Measurements from ENCODE around the gene CMPK2.
"Not testable (repeated sequence)": the region's sequence is repeated elsewhere in the genome, so short reads cannot be mapped to it uniquely, and the experiment has no call there.

The CMPK2 gene

GRCh38 chr2:6864923-6865345 lies 773 bp downstream of the CMPK2 start:
- no peak for DNase-seq
- Histone ChIP-seq H3K4me3 (ENCODE audit: insufficient read depth, low read depth, low read length, poor library complexity, severe bottlenecking) (peak overlapping the region; percentile 78), H3K4me1 (ENCODE audit: control insufficient read depth, insufficient read depth, low read length, poor library complexity, severe bottlenecking) (no peaks in the 10 kb centered on the region), H3K27ac (ENCODE audit: insufficient read depth, low read length, poor library complexity, severe bottlenecking) (peak overlapping the region; percentile 10), H3K9me3 (ENCODE audit: control insufficient read depth, low read length) (no peaks in the 10 kb centered on the region), H3K36me3 (ENCODE audit: control insufficient read depth, insufficient read depth, low read length) (peaks cover 16% of the 10 kb centered on the region), H3K27me3 (replicated peaks; ENCODE audit: control insufficient read depth, insufficient read depth, low read length, poor library complexity, severe bottlenecking) (no peaks in the 10 kb centered on the region)

DNA sequence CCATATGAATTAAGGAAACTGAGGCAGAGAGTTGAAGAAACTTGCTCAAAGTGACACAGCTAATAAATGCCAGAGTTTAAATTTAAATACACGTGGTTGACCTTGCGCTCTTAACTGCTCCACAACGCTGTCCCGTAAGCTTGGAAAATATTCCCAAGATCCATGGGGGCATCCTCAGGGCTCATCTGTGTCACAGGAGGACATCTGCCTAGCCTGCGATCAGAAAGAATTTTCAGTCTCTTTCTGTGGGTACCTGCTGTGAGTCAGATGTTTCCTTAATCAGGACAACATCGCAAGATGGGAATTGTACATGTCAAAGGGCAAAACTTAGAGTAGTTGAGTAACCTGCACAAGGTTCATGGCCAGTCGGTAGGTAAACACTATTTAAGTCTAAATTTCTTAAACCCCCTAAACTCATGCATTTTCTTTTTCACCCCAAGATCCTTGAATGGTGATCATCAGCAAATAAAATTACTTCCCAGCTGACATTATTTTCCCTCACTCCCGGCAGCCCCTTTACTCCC lies 1.4 kb downstream of the CMPK2 start:
- Histone ChIP-seq H3K36me3 (ENCODE audit: control insufficient read depth, insufficient read depth, low read length) (peaks cover 22% of the 10 kb centered on the region), H3K4me1 (ENCODE audit: control insufficient read depth, insufficient read depth, low read length, poor library complexity, severe bottlenecking) (no peaks in the 10 kb centered on the region), H3K27ac (ENCODE audit: insufficient read depth, low read length, poor library complexity, severe bottlenecking) (peak overlapping the region; percentile 10), H3K27me3 (replicated peaks; ENCODE audit: control insufficient read depth, insufficient read depth, low read length, poor library complexity, severe bottlenecking) (no peaks in the 10 kb centered on the region), H3K9me3 (ENCODE audit: control insufficient read depth, low read length) (no peaks in the 10 kb centered on the region), H3K4me3 (ENCODE audit: insufficient read depth, low read depth, low read length, poor library complexity, severe bottlenecking) (peak overlapping the region; percentile 78)
- DNase-seq = no peak

DNA sequence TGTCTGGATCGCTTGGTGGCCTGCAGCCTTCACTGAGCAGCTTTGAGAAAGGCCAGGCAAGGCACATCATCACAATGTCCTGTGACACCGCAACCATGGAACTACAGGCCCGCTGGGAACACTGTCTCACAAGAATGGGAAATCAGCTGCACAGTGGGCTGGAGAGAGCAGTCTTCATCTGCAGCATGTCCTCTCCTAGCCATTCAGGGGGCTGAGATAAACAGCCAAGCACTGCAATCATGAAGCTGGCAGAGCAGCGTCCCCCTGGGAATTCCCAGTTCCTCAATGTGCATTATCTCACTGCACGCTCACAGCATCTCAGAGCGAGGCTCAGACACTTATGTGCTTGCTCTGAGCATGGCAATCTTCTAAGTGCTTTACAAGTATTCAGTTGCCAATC lies 1.9 kb downstream of the CMPK2 start:
- H3K27me3 ChIP-seq (replicated peaks; ENCODE audit: control insufficient read depth, insufficient read depth, low read length, poor library complexity, severe bottlenecking) = no peaks in the 10 kb centered on the region
- H3K27ac ChIP-seq (ENCODE audit: insufficient read depth, low read length, poor library complexity, severe bottlenecking) = no peak overlapping the region
- H3K9me3 ChIP-seq (ENCODE audit: control insufficient read depth, low read length) = no peaks in the 10 kb centered on the region
- no peak overlapping the region for H3K4me3 ChIP-seq (ENCODE audit: insufficient read depth, low read depth, low read length, poor library complexity, severe bottlenecking)
- H3K4me1 ChIP-seq (ENCODE audit: control insufficient read depth, insufficient read depth, low read length, poor library complexity, severe bottlenecking) = no peaks in the 10 kb centered on the region
- H3K36me3 ChIP-seq (ENCODE audit: control insufficient read depth, insufficient read depth, low read length) = peaks cover 23% of the 10 kb centered on the region
- no peak for DNase-seq

- no peak for DNase-seq
- Histone ChIP-seq H3K36me3 (ENCODE audit: control insufficient read depth, insufficient read depth, low read length) (peaks cover 31% of the 10 kb centered on the region), H3K4me3 (ENCODE audit: insufficient read depth, low read depth, low read length, poor library complexity, severe bottlenecking) (no peak overlapping the region), H3K27ac (ENCODE audit: insufficient read depth, low read length, poor library complexity, severe bottlenecking) (no peak overlapping the region), H3K4me1 (ENCODE audit: control insufficient read depth, insufficient read depth, low read length, poor library complexity, severe bottlenecking) (no peaks in the 10 kb centered on the region), H3K9me3 (ENCODE audit: control insufficient read depth, low read length) (no peaks in the 10 kb centered on the region), H3K27me3 (replicated peaks; ENCODE audit: control insufficient read depth, insufficient read depth, low read length, poor library complexity, severe bottlenecking) (no peaks in the 10 kb centered on the region)
Measured at GRCh38 chr2:6860296-6860695, 5.4 kb downstream of the CMPK2 start.

DNA sequence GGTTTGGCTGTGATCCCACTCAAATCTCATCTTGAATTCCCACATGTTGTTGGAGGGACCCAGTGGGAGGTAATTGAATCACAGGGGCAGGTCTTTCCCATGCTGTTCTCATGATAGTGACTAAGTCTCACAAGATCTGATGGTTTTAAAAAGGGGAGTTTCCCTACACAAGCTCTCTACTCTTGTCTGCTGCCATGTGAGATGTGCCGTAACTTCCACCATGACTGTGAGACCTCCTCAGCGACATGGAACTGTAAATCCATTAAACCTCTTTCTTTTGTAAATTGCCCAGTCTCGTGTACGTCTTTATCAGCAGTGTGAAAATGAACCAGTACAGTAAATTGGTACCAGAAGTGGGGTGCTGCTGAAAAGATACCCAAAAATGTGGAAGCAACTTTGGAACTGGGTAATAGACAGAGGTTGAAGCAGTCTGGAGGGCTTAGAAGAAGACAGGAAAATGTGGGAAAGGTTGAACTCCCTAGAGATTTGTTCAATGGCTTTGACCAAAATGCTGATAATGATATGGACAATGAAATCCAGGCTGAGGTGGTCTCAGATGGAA lies 7.2 kb downstream of the CMPK2 start:
- not testable (repeated sequence) for H3K4me1 ChIP-seq (ENCODE audit: control insufficient read depth, insufficient read depth, low read length, poor library complexity, severe bottlenecking); H3K9me3 ChIP-seq (ENCODE audit: control insufficient read depth, low read length); DNase-seq; H3K27me3 ChIP-seq (replicated peaks; ENCODE audit: control insufficient read depth, insufficient read depth, low read length, poor library complexity, severe bottlenecking); H3K27ac ChIP-seq (ENCODE audit: insufficient read depth, low read length, poor library complexity, severe bottlenecking); H3K4me3 ChIP-seq (ENCODE audit: insufficient read depth, low read depth, low read length, poor library complexity, severe bottlenecking)
- peaks cover 31% of the 10 kb centered on the region for H3K36me3 ChIP-seq (ENCODE audit: control insufficient read depth, insufficient read depth, low read length)

DNA sequence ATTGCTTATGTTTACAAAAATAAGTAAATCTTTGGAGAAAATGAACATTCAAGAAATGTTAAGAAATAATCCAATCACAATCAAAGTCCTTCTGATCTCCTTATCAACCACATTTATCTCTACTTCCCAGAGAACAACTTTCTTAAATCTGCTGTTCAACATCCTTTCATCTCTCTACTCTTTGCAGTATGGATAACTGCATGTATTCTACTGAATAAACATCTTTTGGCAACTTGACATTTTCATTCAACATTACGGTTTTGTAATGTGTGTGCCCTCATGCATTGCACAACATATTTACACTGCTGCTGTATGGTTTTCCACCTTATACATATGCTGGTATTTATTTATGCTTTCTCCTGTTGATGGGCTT lies 9.2 kb downstream of the CMPK2 start:
- H3K27ac ChIP-seq (ENCODE audit: insufficient read depth, low read length, poor library complexity, severe bottlenecking) = no peak overlapping the region
- no peak overlapping the region for H3K4me3 ChIP-seq (ENCODE audit: insufficient read depth, low read depth, low read length, poor library complexity, severe bottlenecking)
- H3K4me1 ChIP-seq (ENCODE audit: control insufficient read depth, insufficient read depth, low read length, poor library complexity, severe bottlenecking) = no peaks in the 10 kb centered on the region
- peaks cover 24% of the 10 kb centered on the region for H3K36me3 ChIP-seq (ENCODE audit: control insufficient read depth, insufficient read depth, low read length)
- H3K27me3 ChIP-seq (replicated peaks; ENCODE audit: control insufficient read depth, insufficient read depth, low read length, poor library complexity, severe bottlenecking) = no peaks in the 10 kb centered on the region
- no peak for DNase-seq
- H3K9me3 ChIP-seq (ENCODE audit: control insufficient read depth, low read length) = no peaks in the 10 kb centered on the region

DNA sequence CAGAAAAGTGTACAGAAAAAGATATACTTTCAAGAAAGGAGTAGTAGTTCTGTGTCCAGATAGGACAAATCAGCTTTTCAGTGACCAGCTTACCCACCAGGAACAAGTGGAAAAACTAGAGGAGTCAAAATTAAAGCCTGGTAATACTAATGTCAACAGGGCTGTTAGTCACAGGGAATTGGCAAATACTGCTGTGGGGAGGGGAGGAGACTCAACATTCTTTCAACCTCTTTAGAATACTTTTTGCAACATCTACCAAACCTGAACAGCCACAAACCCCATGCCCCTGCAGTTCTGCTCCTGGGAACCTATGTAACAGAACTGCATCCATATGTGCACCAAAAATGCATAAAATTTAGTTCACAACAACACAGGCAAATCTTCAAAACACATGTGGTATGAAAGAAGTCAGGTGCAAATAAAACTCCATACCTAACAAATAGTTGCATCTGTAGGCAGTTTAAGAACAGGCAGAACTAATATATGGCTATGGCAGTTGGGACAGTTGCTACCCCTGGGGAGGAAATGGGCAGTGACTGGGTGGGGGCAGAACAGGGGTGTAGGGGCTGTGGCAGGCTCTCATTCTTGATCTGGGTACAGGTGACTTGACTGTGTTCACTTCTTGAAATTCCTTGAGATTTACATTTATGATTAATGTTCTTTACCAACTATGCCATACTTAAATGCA lies 9.7 kb downstream of the CMPK2 start:
- Histone ChIP-seq H3K27ac (ENCODE audit: insufficient read depth, low read length, poor library complexity, severe bottlenecking) (no peak overlapping the region), H3K27me3 (replicated peaks; ENCODE audit: control insufficient read depth, insufficient read depth, low read length, poor library complexity, severe bottlenecking) (no peaks in the 10 kb centered on the region), H3K4me1 (ENCODE audit: control insufficient read depth, insufficient read depth, low read length, poor library complexity, severe bottlenecking) (no peaks in the 10 kb centered on the region), H3K4me3 (ENCODE audit: insufficient read depth, low read depth, low read length, poor library complexity, severe bottlenecking) (no peak overlapping the region), H3K9me3 (ENCODE audit: control insufficient read depth, low read length) (no peaks in the 10 kb centered on the region), H3K36me3 (ENCODE audit: control insufficient read depth, insufficient read depth, low read length) (peaks cover 24% of the 10 kb centered on the region)
- no peak for DNase-seq

- Histone ChIP-seq H3K4me3 (ENCODE audit: insufficient read depth, low read depth, low read length, poor library complexity, severe bottlenecking) (no peak overlapping the region), H3K9me3 (ENCODE audit: control insufficient read depth, low read length) (no peaks in the 10 kb centered on the region), H3K27ac (ENCODE audit: insufficient read depth, low read length, poor library complexity, severe bottlenecking) (no peak overlapping the region), H3K36me3 (ENCODE audit: control insufficient read depth, insufficient read depth, low read length) (peaks cover 27% of the 10 kb centered on the region), H3K4me1 (ENCODE audit: control insufficient read depth, insufficient read depth, low read length, poor library complexity, severe bottlenecking) (no peaks in the 10 kb centered on the region), H3K27me3 (replicated peaks; ENCODE audit: control insufficient read depth, insufficient read depth, low read length, poor library complexity, severe bottlenecking) (no peaks in the 10 kb centered on the region)
- DNase-seq = no peak
Measured at GRCh38 chr2:6854416-6854815, 11.3 kb downstream of the CMPK2 start.

DNA sequence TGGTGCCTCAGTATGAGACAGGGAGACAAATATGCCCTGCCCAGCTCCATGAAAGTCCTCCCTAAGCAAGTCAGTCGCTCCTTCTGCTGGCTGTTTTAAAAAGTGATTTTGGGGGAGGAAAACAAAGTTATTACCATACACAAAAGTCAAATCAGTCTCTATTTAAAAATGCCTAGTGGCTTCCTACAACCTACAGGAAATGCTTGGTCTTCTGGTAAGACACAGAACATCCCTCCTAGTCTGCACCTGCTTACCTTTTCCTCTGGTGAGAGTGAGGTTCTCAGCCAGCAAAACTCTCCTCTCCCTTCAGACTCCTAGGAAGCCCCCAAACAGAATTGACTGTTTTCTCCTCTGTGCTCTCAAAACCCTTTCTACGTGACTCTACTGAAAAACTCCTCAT lies 13.5 kb downstream of the CMPK2 start:
- peaks cover 29% of the 10 kb centered on the region for H3K36me3 ChIP-seq (ENCODE audit: control insufficient read depth, insufficient read depth, low read length)
- no peaks in the 10 kb centered on the region for H3K27me3 ChIP-seq (replicated peaks; ENCODE audit: control insufficient read depth, insufficient read depth, low read length, poor library complexity, severe bottlenecking)
- no peaks in the 10 kb centered on the region for H3K4me1 ChIP-seq (ENCODE audit: control insufficient read depth, insufficient read depth, low read length, poor library complexity, severe bottlenecking)
- peaks cover 3% of the 10 kb centered on the region for H3K9me3 ChIP-seq (ENCODE audit: control insufficient read depth, low read length)
- no peak overlapping the region for H3K4me3 ChIP-seq (ENCODE audit: insufficient read depth, low read depth, low read length, poor library complexity, severe bottlenecking)
- no peak for DNase-seq
- H3K27ac ChIP-seq (ENCODE audit: insufficient read depth, low read length, poor library complexity, severe bottlenecking) = no peak overlapping the region

GRCh38 chr2:6846967-6847681 lies 18.6 kb downstream of the CMPK2 start:
- peaks cover 36% of the 10 kb centered on the region for H3K36me3 ChIP-seq (ENCODE audit: control insufficient read depth, insufficient read depth, low read length)
- no peaks in the 10 kb centered on the region for H3K4me1 ChIP-seq (ENCODE audit: control insufficient read depth, insufficient read depth, low read length, poor library complexity, severe bottlenecking)
- H3K4me3 ChIP-seq (ENCODE audit: insufficient read depth, low read depth, low read length, poor library complexity, severe bottlenecking) = no peak overlapping the region
- no peak overlapping the region for H3K27ac ChIP-seq (ENCODE audit: insufficient read depth, low read length, poor library complexity, severe bottlenecking)
- DNase-seq = no peak
- H3K9me3 ChIP-seq (ENCODE audit: control insufficient read depth, low read length) = peaks cover 45% of the 10 kb centered on the region
- no peaks in the 10 kb centered on the region for H3K27me3 ChIP-seq (replicated peaks; ENCODE audit: control insufficient read depth, insufficient read depth, low read length, poor library complexity, severe bottlenecking)
